ENCODE results near the gene NRIP1. TPM values are rescaled to one million over a fixed set of nuclear protein-coding genes. Genes with fewer than 3 reads are reported as not detected.

Gene NRIP1
- total RNA-seq, 1 experiment from 2014 or later = 29.6 TPM

DNA sequence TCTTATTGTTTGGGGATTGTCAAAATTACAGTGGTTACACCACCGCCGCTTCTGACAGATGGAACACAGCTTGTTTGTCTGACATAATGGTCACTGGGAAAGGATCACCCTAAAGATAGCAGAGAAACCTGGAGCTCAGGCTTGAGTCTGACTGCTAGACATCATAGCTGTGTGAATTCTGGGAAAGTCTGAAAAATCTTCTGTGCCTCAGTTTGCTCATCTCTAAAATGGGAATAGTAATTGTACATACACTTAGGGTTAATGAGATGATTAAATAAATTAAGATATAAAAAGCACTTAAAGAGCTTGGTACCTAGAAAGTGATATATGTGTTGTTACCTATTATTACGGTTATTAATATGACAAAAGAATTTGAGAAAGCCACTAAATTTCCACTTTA lies 39.7 kb upstream of the NRIP1 start:
- no peak overlapping the region for H3K9ac ChIP-seq (ENCODE audit: low read length)
- no peak for TF ChIP-seq ZFX (IDR thresholded peaks at IDR 0.05)
- TF ChIP-seq, protein P1, sequence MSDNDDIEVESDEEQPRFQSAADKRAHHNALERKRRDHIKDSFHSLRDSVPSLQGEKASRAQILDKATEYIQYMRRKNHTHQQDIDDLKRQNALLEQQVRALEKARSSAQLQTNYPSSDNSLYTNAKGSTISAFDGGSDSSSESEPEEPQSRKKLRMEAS (IDR thresholded peaks at IDR 0.05) = no peak
- no peak for TF ChIP-seq SP1 (IDR thresholded peaks at IDR 0.05; ENCODE audit: low read depth)
- no peak for TF ChIP-seq EZH2phosphoT487 (IDR thresholded peaks at IDR 0.05; ENCODE audit: borderline replicate concordance)
- no peak for TF ChIP-seq ZNF274 (IDR thresholded peaks at IDR 0.05; ENCODE audit: low read depth, low read length)
- no peak for TF ChIP-seq JUND (IDR thresholded peaks at IDR 0.05)
- TF ChIP-seq CBX3 (IDR thresholded peaks at IDR 0.05; ENCODE audit: low read depth) = no peak
- no peak for TF ChIP-seq FOSL1 (IDR thresholded peaks at IDR 0.05; ENCODE audit: low read depth)
- TF ChIP-seq SRF (IDR thresholded peaks at IDR 0.05; ENCODE audit: low read depth) = no peak
- no peak for TF ChIP-seq EGR1 (IDR thresholded peaks at IDR 0.05; ENCODE audit: low read depth)
- no peak for TF ChIP-seq POLR2A (IDR thresholded peaks at IDR 0.05; ENCODE audit: borderline replicate concordance, extremely low read depth, insufficient read depth, insufficient read length)
- TF ChIP-seq YY1 (IDR thresholded peaks at IDR 0.05; ENCODE audit: extremely low read depth, insufficient replicate concordance, low read depth, low read length) = no peak
- TF ChIP-seq, protein P2, sequence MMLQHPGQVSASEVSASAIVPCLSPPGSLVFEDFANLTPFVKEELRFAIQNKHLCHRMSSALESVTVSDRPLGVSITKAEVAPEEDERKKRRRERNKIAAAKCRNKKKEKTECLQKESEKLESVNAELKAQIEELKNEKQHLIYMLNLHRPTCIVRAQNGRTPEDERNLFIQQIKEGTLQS (IDR thresholded peaks at IDR 0.05) = no peak
- TF ChIP-seq RAD21 (IDR thresholded peaks at IDR 0.05; ENCODE audit: low read depth) = no peak
- H3K79me2 ChIP-seq (ENCODE audit: insufficient read depth, low read length) = no peaks in the 10 kb centered on the region
- no peaks in the 10 kb centered on the region for H3K4me1 ChIP-seq (ENCODE audit: control insufficient read depth in 1 of 2, insufficient read depth in 2 of 2, low read length in 2 of 2)
- BruUV-seq (replicated peaks) = no TSS peak
- no peak overlapping the region for H3K4me3 ChIP-seq (replicated peaks in 1 of 2; ENCODE audit: low read depth in 1 of 2, low read length in 2 of 2)
- H3K4me2 ChIP-seq (ENCODE audit: low read length) = no peak overlapping the region
- CTCF ChIA-PET = no interaction called here
- H3K27me3 ChIP-seq (ENCODE audit: insufficient read depth, low read length) = no peaks in the 10 kb centered on the region
- no peaks in the 10 kb centered on the region for H3K9me2 ChIP-seq (ENCODE audit: insufficient read depth)
- H2AFZ ChIP-seq (ENCODE audit: low read depth, low read length, poor library complexity, severe bottlenecking) = no peak overlapping the region
- no peaks in the 10 kb centered on the region for H3K36me3 ChIP-seq (ENCODE audit: control insufficient read depth in 1 of 2, insufficient read depth in 2 of 2, low read length in 2 of 2)
- POLR2A ChIA-PET = no interaction called here
- peaks cover 2 to 3% of the 10 kb centered on the region in 2 experiments; a peak in 2 of 4 replicates for H3K9me3 ChIP-seq (ENCODE audit: control insufficient read depth in 1 of 2, insufficient read depth in 1 of 2, low read depth in 1 of 2, low read length in 2 of 2)
- H4K20me1 ChIP-seq (ENCODE audit: insufficient read depth) = no peaks in the 10 kb centered on the region
- H3K27ac ChIP-seq (ENCODE audit: low read depth, low read length) = no peak overlapping the region
- no peak for ATAC-seq
- RAD21 ChIA-PET (ENCODE audit: low non-redundant PET in 1 of 2, low total read pairs in 2 of 2, uncharacterized antibody in 2 of 2, unreplicated experiment in 2 of 2) = no interaction called here
- intact Hi-C loops (cut with micrococcal nuclease) = no loop called here
- DNase-seq (ENCODE audit: low read depth, low spot score) = no peak

DNA sequence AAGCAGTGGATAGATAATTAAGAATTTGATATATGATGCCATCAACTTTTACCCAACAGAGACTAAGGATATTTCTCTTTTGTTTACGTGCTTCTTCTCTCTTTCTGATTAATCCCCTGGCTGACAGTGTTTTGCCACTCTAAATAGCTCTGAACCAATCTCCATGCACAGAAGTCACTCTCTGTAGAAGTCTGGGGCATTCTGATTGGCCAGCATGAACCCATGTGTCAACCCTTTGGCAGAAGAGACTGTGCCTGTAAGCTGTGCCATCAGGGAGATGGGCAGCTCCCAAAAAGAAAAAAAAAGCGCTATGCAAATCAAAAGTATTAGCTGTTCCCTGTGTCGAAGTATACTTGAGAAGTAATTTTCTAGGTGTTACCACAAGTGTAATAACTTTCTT lies 34.1 kb upstream of the NRIP1 start:
- H3K4me2 ChIP-seq (ENCODE audit: low read length) = no peak overlapping the region
- H2AFZ ChIP-seq (ENCODE audit: low read depth, low read length, poor library complexity, severe bottlenecking) = no peak overlapping the region
- no peaks in the 10 kb centered on the region for H3K36me3 ChIP-seq (ENCODE audit: control insufficient read depth in 1 of 2, insufficient read depth in 2 of 2, low read length in 2 of 2)
- no peaks in the 10 kb centered on the region for H3K9me2 ChIP-seq (ENCODE audit: insufficient read depth)
- BruUV-seq (replicated peaks) = no TSS peak
- H3K9ac ChIP-seq (ENCODE audit: low read length) = no peak overlapping the region
- ChIA-PET CTCF (no interaction called here), POLR2A (no interaction called here), RAD21 (ENCODE audit: low non-redundant PET in 1 of 2, low total read pairs in 2 of 2, uncharacterized antibody in 2 of 2, unreplicated experiment in 2 of 2) (no interaction called here)
- H3K4me3 ChIP-seq (replicated peaks in 1 of 2; ENCODE audit: low read depth in 1 of 2, low read length in 2 of 2) = no peak overlapping the region
- DNase-seq (ENCODE audit: low read depth, low spot score) (no peak), ATAC-seq (no peak)
- no peaks in the 10 kb centered on the region for H3K79me2 ChIP-seq (ENCODE audit: insufficient read depth, low read length)
- intact Hi-C loops (cut with micrococcal nuclease) = no loop called here
- H3K4me1 ChIP-seq (ENCODE audit: control insufficient read depth in 1 of 2, insufficient read depth in 2 of 2, low read length in 2 of 2) = no peaks in the 10 kb centered on the region
- no peaks in the 10 kb centered on the region for H3K27me3 ChIP-seq (ENCODE audit: insufficient read depth, low read length)
- no peak overlapping the region for H3K27ac ChIP-seq (ENCODE audit: low read depth, low read length)
- H4K20me1 ChIP-seq (ENCODE audit: insufficient read depth) = no peaks in the 10 kb centered on the region
- peaks cover 0 to 2% of the 10 kb centered on the region in 2 experiments; a peak in 1 of 4 replicates for H3K9me3 ChIP-seq (ENCODE audit: control insufficient read depth in 1 of 2, insufficient read depth in 1 of 2, low read depth in 1 of 2, low read length in 2 of 2)
- TF ChIP-seq, protein P3, sequence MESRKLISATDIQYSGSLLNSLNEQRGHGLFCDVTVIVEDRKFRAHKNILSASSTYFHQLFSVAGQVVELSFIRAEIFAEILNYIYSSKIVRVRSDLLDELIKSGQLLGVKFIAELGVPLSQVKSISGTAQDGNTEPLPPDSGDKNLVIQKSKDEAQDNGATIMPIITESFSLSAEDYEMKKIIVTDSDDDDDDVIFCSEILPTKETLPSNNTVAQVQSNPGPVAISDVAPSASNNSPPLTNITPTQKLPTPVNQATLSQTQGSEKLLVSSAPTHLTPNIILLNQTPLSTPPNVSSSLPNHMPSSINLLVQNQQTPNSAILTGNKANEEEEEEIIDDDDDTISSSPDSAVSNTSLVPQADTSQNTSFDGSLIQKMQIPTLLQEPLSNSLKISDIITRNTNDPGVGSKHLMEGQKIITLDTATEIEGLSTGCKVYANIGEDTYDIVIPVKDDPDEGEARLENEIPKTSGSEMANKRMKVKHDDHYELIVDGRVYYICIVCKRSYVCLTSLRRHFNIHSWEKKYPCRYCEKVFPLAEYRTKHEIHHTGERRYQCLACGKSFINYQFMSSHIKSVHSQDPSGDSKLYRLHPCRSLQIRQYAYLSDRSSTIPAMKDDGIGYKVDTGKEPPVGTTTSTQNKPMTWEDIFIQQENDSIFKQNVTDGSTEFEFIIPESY (IDR thresholded peaks at IDR 0.05; ENCODE audit: extremely low read depth, insufficient replicate concordance, low read length) = no peak
- TF ChIP-seq ZFX (IDR thresholded peaks at IDR 0.05) (no peak), FOSL1 (IDR thresholded peaks at IDR 0.05; ENCODE audit: low read depth) (no peak), EZH2phosphoT487 (IDR thresholded peaks at IDR 0.05; ENCODE audit: borderline replicate concordance) (no peak), YY1 (IDR thresholded peaks at IDR 0.05; ENCODE audit: extremely low read depth, insufficient replicate concordance, low read depth, low read length) (no peak), TCF7L2 (IDR thresholded peaks at IDR 0.05; ENCODE audit: borderline replicate concordance, extremely low read depth, insufficient read depth, insufficient read length) (no peak), EGR1 (IDR thresholded peaks at IDR 0.05; ENCODE audit: low read depth) (no peak), SP1 (IDR thresholded peaks at IDR 0.05; ENCODE audit: low read depth) (no peak)
- TF ChIP-seq, protein P4, sequence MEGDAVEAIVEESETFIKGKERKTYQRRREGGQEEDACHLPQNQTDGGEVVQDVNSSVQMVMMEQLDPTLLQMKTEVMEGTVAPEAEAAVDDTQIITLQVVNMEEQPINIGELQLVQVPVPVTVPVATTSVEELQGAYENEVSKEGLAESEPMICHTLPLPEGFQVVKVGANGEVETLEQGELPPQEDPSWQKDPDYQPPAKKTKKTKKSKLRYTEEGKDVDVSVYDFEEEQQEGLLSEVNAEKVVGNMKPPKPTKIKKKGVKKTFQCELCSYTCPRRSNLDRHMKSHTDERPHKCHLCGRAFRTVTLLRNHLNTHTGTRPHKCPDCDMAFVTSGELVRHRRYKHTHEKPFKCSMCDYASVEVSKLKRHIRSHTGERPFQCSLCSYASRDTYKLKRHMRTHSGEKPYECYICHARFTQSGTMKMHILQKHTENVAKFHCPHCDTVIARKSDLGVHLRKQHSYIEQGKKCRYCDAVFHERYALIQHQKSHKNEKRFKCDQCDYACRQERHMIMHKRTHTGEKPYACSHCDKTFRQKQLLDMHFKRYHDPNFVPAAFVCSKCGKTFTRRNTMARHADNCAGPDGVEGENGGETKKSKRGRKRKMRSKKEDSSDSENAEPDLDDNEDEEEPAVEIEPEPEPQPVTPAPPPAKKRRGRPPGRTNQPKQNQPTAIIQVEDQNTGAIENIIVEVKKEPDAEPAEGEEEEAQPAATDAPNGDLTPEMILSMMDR (IDR thresholded peaks at IDR 0.05 in 2 of 3, conservative IDR thresholded peaks at IDR 0.05 in 1 of 3; ENCODE audit: borderline replicate concordance in 1 of 3, insufficient read depth in 1 of 3, low read depth in 2 of 3, low read length in 2 of 3) = no peak
- TF ChIP-seq, protein P2 (IDR thresholded peaks at IDR 0.05) = no peak

Data from HCT116 (cell line).